Panc1 (cell line): ENCODE measurements around the gene RNF135. TPM values are rescaled to one million over a fixed set of nuclear protein-coding genes. Genes with fewer than 3 reads are reported as not detected.
"Not testable (repeated sequence)": the region's sequence is repeated elsewhere in the genome, so short reads cannot be mapped to it uniquely, and the experiment has no call there.

ENCODE experiments used
- ATAC-seq: fragments of 200-7000 bp; cut with Tn5 transposase; 2 replicates; pipeline ENCODE4 v1.9.1; 2020; ENCODE audit warnings: mild to moderate bottlenecking, moderate library complexity
- BruUV-seq: library from RNA; stranded (reverse); fragments of 400-500 nt; replicated peaks from 2 replicates; lab custom pipeline; 2021; lab: Mats Ljungman, UMichigan
- CTCF ChIA-PET: fragments of 300-600 bp; sonication (Branson Sonifier 250); formaldehyde crosslinking; loops from one replicate; lab custom pipeline; 2022; ENCODE audit warnings: antibody characterized with exemption; lab: Charles Lee
- POLR2A ChIA-PET: fragments of 300-600 bp; sonication (Branson Sonifier 250); formaldehyde crosslinking; loops from one replicate; lab custom pipeline; 2022; ENCODE audit warnings: antibody characterized with exemption; lab: Charles Lee
- DNase-seq: peaks from one replicate; pipeline ENCODE4 v3.0.0-alpha.2; 2010; ENCODE audit warnings: low read depth, low spot score
- H3K27ac ChIP-seq: 2 replicates; pipeline ENCODE4 v1.5.1; 2011; ENCODE audit warnings: mild to moderate bottlenecking, low read length, inconsistent platforms
- H3K27me3 ChIP-seq: fragments of 200-500 bp; sonication (Bioruptor generic); 2 replicates; pipeline ENCODE4 v1.6.0; 2014; ENCODE audit warnings: low read length, inconsistent platforms; ENCODE audit not compliant: control insufficient read depth, insufficient read depth
- H3K36me3 ChIP-seq: fragments of 200-500 bp; sonication (Bioruptor generic); 2 replicates; pipeline ENCODE4 v1.5.1; 2014; ENCODE audit warnings: inconsistent platforms, mild to moderate bottlenecking, low read length, moderate library complexity; ENCODE audit not compliant: control insufficient read depth, insufficient read depth
- H3K4me1 ChIP-seq: 2 replicates; pipeline ENCODE4 v1.5.1; 2011; ENCODE audit warnings: inconsistent platforms, mild to moderate bottlenecking, low read length, moderate library complexity; ENCODE audit not compliant: control insufficient read depth, insufficient read depth
- H3K4me3 ChIP-seq, 2 experiments: 2 replicates each; pipeline ENCODE4 v1.5.1; 2011 to 2012; ENCODE audit warnings: low read depth in 2 of 2, low read length in 2 of 2, mild to moderate bottlenecking in 2 of 2, inconsistent platforms in 1 of 2, moderate library complexity in 1 of 2
- H3K9me3 ChIP-seq: fragments of 200-500 bp; sonication (Bioruptor generic); 2 replicates; pipeline ENCODE4 v1.5.1; 2014; ENCODE audit warnings: low read depth, mild to moderate bottlenecking, inconsistent platforms, low read length, moderate library complexity; ENCODE audit not compliant: control insufficient read depth, insufficient read depth
- POLR2AphosphoS5 ChIP-seq: IDR thresholded peaks from 2 replicates; pipeline ENCODE4 v1.6.1; 2012; ENCODE audit warnings: mild to moderate bottlenecking, low read depth, low read length, moderate library complexity
- SIN3A ChIP-seq: IDR thresholded peaks from 2 replicates; pipeline ENCODE4 v1.6.1; 2012; ENCODE audit warnings: low read depth, mild to moderate bottlenecking, low read length, moderate library complexity, borderline replicate concordance; ENCODE audit not compliant: insufficient read depth
- TCF7L2 ChIP-seq: IDR thresholded peaks from 2 replicates; pipeline ENCODE4 v1.6.1; 2011; ENCODE audit warnings: mild to moderate bottlenecking, low read depth, low read length, inconsistent platforms
- in situ Hi-C: cut with HindIII; loops from 2 replicates; pipeline ENCODE4 v1.10.0; 2016; ENCODE audit warnings: low sequenced_read_pairs, low pct_unique_long_range_greater_than_20kb
- intact Hi-C: fragments of 100-400 bp; cut with micrococcal nuclease; formaldehyde crosslinking; loops from one replicate; pipeline ENCODE4 v1.10.0; 2022; ENCODE audit not compliant: unreplicated experiment
- total RNA-seq: library from RNA; stranded (reverse); gene quantifications from one replicate; pipeline ENCODE4 v1.2.1, GENCODE V29; 2021; ENCODE audit not compliant: unreplicated experiment
- TF ChIP-seq, protein P1 (sequence below): fragments of 450-650 bp; IDR thresholded peaks from 2 replicates; pipeline ENCODE4 v1.5.1; 2017; ENCODE audit warnings: mild to moderate bottlenecking
- TF ChIP-seq, protein P2 (sequence below), 2 experiments: IDR thresholded peaks; 2 replicates each; pipeline ENCODE4 v1.6.1; 2011 to 2012; ENCODE audit warnings: low read depth in 2 of 2, control low read depth in 1 of 2, low read length in 1 of 2, mild to moderate bottlenecking in 1 of 2, moderate library complexity in 1 of 2; ENCODE audit not compliant: insufficient read depth in 1 of 2

Gene RNF135
- total RNA-seq, 1 experiment from 2014 or later, result 41.8 TPM

DNA sequence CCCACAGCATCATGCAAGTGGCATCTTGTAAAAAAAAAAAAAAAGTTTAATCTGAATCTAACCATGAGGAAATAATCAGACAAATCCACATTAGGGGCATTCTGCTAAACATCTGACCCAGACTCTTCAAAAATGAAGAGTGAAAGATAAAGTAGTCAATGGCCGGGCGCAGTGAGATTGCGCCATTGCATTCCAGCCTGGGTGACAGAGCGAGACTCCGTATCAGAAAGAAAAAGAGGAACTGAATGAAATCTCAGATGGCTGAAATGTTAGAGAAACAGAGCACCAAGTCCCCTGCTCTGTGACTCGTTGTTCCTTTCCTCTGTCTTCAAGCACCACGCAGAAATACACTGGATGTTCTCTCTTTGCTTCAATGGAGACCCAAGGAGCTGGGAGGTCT, 12.7 kb upstream of the RNF135 start:
- no TSS peak for BruUV-seq
- CTCF ChIA-PET, result interaction anchor here (0.5 kb wide), 1 partner anchor 74 kb away, joined by 3 read pairs; no protein-coding TSS in a partner anchor
- no peak overlapping the region for H3K27ac ChIP-seq
- intact Hi-C loops (no loop called here), in situ Hi-C loops (no loop called here)
- no peaks in the 10 kb centered on the region for H3K9me3 ChIP-seq
- H3K27me3 ChIP-seq, result no peaks in the 10 kb centered on the region
- H3K4me3 ChIP-seq, result no peak overlapping the region
- ATAC-seq (no peak), DNase-seq (no peak)
- H3K36me3 ChIP-seq, result no peaks in the 10 kb centered on the region
- POLR2A ChIA-PET, result no interaction called here
- TF ChIP-seq SIN3A (no peak), TCF7L2 (no peak), POLR2AphosphoS5 (no peak)
- TF ChIP-seq, protein P1, sequence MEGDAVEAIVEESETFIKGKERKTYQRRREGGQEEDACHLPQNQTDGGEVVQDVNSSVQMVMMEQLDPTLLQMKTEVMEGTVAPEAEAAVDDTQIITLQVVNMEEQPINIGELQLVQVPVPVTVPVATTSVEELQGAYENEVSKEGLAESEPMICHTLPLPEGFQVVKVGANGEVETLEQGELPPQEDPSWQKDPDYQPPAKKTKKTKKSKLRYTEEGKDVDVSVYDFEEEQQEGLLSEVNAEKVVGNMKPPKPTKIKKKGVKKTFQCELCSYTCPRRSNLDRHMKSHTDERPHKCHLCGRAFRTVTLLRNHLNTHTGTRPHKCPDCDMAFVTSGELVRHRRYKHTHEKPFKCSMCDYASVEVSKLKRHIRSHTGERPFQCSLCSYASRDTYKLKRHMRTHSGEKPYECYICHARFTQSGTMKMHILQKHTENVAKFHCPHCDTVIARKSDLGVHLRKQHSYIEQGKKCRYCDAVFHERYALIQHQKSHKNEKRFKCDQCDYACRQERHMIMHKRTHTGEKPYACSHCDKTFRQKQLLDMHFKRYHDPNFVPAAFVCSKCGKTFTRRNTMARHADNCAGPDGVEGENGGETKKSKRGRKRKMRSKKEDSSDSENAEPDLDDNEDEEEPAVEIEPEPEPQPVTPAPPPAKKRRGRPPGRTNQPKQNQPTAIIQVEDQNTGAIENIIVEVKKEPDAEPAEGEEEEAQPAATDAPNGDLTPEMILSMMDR, result no peak
- TF ChIP-seq, protein P2, sequence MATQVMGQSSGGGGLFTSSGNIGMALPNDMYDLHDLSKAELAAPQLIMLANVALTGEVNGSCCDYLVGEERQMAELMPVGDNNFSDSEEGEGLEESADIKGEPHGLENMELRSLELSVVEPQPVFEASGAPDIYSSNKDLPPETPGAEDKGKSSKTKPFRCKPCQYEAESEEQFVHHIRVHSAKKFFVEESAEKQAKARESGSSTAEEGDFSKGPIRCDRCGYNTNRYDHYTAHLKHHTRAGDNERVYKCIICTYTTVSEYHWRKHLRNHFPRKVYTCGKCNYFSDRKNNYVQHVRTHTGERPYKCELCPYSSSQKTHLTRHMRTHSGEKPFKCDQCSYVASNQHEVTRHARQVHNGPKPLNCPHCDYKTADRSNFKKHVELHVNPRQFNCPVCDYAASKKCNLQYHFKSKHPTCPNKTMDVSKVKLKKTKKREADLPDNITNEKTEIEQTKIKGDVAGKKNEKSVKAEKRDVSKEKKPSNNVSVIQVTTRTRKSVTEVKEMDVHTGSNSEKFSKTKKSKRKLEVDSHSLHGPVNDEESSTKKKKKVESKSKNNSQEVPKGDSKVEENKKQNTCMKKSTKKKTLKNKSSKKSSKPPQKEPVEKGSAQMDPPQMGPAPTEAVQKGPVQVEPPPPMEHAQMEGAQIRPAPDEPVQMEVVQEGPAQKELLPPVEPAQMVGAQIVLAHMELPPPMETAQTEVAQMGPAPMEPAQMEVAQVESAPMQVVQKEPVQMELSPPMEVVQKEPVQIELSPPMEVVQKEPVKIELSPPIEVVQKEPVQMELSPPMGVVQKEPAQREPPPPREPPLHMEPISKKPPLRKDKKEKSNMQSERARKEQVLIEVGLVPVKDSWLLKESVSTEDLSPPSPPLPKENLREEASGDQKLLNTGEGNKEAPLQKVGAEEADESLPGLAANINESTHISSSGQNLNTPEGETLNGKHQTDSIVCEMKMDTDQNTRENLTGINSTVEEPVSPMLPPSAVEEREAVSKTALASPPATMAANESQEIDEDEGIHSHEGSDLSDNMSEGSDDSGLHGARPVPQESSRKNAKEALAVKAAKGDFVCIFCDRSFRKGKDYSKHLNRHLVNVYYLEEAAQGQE (IDR thresholded peaks at IDR 0.05; ENCODE audit: insufficient read depth in 1 of 2, low read depth in 2 of 2, low read length in 1 of 2), result no peak
- H3K4me1 ChIP-seq, result no peaks in the 10 kb centered on the region

DNA sequence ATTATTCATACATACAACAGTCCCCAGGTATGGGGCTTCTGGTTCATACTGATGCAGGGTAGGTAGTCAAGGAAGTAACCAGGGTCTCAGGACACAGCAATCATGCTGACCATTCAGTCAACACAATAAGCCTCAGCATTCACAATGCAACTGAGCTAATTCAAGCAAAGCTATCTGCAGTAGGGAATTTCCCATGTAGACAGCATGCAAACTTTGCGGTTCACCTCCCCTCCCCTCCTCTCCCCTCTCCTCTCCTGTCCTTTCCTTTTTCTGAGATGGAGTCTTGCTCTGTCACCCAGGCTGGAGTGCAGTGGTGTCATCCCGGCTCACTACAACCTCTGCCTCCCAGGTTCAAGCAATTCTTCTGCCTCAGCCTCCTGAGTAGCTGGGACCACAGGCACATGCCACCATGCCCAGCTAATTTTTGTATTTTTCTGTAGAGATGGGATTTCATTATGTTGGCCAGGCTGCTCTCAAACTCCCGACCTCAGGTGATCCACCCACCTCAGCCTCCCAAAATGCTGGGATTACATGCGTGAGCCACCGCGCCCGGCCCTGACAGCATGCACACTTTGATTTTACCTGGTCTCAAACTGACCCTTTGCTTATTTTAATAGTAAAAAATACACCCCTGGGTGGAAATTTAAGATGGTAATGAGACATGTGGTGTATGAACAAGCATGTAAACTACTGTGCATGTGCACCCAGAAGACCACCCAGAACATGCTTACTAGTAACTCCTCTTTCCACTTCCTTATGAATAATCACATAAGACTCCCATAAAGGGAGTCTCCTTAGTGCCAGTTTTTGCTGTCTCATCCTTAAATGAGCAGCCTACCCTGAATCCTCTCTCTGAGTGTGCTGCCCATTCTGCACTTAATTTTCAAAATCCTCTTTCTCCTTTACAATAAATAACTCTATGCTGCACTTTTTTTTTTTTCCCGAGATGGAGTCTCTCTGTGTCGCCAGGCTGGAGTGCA, 9.3 kb upstream of the RNF135 start:
- no peak for TF ChIP-seq POLR2AphosphoS5
- no peak for TF ChIP-seq TCF7L2
- TF ChIP-seq, protein P1, result no peak
- TF ChIP-seq, protein P2 (IDR thresholded peaks at IDR 0.05; ENCODE audit: insufficient read depth in 1 of 2, low read depth in 2 of 2, low read length in 1 of 2), result no peak
- no peak for TF ChIP-seq SIN3A
- H3K9me3 ChIP-seq, result no peaks in the 10 kb centered on the region
- no peaks in the 10 kb centered on the region for H3K36me3 ChIP-seq
- POLR2A ChIA-PET, result no interaction called here
- 0 out of 2 replicates have a peak, but pooled peaks have one; percentile 19 for ATAC-seq
- H3K27ac ChIP-seq, result no peak overlapping the region
- no peaks in the 10 kb centered on the region for H3K4me1 ChIP-seq
- no peak overlapping the region for H3K4me3 ChIP-seq
- in situ Hi-C loops, result no loop called here
- intact Hi-C loops, result no loop called here
- CTCF ChIA-PET, result no interaction called here
- no peaks in the 10 kb centered on the region for H3K27me3 ChIP-seq
- no peak for DNase-seq
- no TSS peak for BruUV-seq

DNA sequence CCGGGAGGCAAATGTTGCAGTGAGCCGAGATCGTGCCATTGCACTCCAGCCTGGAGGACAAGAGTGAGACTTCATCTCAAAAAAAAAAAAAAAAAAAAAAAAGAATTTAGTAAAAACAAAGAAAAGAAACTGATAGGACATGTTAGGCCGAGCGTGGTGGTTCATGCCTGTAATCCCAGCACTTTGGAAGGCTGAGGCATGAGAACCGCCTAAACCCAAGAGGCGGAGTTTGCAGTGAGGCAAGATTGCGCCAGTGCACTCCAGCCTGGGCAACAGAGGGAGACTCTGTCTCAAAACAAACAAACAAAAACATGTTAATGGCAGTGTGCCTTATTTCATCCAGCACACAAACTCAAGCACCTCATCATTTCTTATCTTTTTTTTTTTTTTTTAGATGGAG, 6.5 kb upstream of the RNF135 start:
- in situ Hi-C loops, DNase-seq, CTCF ChIA-PET, H3K36me3 ChIP-seq, POLR2A ChIA-PET, H3K4me3 ChIP-seq, BruUV-seq, H3K27me3 ChIP-seq, H3K4me1 ChIP-seq, intact Hi-C loops, H3K27ac ChIP-seq, H3K9me3 ChIP-seq, ATAC-seq: not testable (repeated sequence)
